ENCODE results near the gene UBB. TPM values are rescaled to one million over a fixed set of nuclear protein-coding genes. Genes with fewer than 3 reads are reported as not detected.
A peak's percentile ranks its signal among the peaks of the same experiment; 100 is the strongest.

UBB gene
- total and polyA plus RNA-seq, 9 of the 15 experiments (the other 6 are each of a cell fraction or from before 2014, with no cell fraction given), result 1,069 to 4,143 (median 1,696) TPM

DNA sequence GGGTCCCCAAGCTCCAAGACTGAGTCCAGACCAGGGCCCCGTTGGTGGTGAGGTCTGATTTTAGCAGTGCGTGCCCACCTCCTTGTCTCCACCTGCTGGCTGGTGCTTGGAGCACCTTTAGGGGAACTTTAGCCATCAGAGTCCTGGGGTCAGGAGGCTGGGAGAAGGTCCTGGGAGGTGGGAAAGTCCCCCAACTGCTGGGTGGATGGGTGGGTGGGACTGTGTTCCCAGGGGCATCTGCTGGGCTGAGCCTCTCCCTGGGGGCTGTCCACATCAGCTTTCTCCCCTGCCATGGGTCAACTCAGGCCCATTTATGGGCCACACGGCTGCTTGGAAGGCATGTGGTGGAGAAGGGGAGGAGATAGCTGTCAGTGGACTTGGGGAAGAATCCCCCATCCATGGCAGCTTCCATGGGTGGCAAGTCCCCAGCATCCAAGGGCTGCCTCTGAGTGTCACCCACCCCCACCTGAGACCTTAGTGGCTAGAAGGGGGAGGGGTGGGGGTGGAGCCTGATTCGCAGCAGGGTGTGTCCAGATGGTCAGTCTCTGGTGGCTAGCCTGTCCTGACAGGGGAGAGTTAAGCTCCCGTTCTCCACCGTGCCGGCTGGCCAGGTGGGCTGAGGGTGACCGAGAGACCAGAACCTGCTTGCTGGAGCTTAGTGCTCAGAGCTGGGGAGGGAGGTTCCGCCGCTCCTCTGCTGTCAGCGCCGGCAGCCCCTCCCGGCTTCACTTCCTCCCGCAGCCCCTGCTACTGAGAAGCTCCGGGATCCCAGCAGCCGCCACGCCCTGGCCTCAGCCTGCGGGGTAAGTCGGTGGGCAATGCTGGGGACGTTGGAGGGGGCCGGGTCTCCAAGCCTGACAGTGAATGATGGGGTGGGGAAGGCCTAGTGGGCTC is 34.4 kb downstream of the UBB start, which contains the start of gene TRPV2 (continued):
- TF ChIP-seq, protein P1, sequence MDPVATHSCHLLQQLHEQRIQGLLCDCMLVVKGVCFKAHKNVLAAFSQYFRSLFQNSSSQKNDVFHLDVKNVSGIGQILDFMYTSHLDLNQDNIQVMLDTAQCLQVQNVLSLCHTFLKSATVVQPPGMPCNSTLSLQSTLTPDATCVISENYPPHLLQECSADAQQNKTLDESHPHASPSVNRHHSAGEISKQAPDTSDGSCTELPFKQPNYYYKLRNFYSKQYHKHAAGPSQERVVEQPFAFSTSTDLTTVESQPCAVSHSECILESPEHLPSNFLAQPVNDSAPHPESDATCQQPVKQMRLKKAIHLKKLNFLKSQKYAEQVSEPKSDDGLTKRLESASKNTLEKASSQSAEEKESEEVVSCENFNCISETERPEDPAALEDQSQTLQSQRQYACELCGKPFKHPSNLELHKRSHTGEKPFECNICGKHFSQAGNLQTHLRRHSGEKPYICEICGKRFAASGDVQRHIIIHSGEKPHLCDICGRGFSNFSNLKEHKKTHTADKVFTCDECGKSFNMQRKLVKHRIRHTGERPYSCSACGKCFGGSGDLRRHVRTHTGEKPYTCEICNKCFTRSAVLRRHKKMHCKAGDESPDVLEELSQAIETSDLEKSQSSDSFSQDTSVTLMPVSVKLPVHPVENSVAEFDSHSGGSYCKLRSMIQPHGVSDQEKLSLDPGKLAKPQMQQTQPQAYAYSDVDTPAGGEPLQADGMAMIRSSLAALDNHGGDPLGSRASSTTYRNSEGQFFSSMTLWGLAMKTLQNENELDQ (CRISPR knock-in tag; IDR thresholded peaks at IDR 0.05; ENCODE audit: borderline replicate concordance), result no peak
- TF ChIP-seq SMC3 (conservative IDR thresholded peaks at IDR 0.05; ENCODE audit: insufficient read depth, low read depth, low read length) (peak; percentile 39; the same call in 1 of the 2 replicates), SETDB1 (IDR thresholded peaks at IDR 0.05; ENCODE audit: low read length) (no peak), KDM1A (IDR thresholded peaks at IDR 0.05) (peak in 1 of 2 experiments; percentile 37; a peak in 1 of 4 replicates), RAD21 (CRISPR knock-in tag; conservative IDR thresholded peaks at IDR 0.05 in 1 of 2, IDR thresholded peaks at IDR 0.05 in 1 of 2) (peak; percentile 61 to 70; a peak in 3 of 4 replicates), ZC3H4 (CRISPR knock-in tag; IDR thresholded peaks at IDR 0.05; ENCODE audit: borderline replicate concordance) (no peak), FOXP1 (CRISPR knock-in tag; IDR thresholded peaks at IDR 0.05) (0 out of 2 replicates have a peak, but pooled peaks have one; percentile 24), CBFA2T2 (conservative IDR thresholded peaks at IDR 0.05) (0 out of 2 replicates have a peak, but pooled peaks have one; percentile 3), CC2D1A (IDR thresholded peaks at IDR 0.05) (peak; percentile 20; the same call in 1 of the 2 replicates), DPF2 (IDR thresholded peaks at IDR 0.05) (0 out of 2 replicates have a peak, but pooled peaks have one; percentile 15), SUPT5H (IDR thresholded peaks at IDR 0.05) (peak; percentile 75), CBFA2T3 (IDR thresholded peaks at IDR 0.05) (peak; percentile 41; the same call in 1 of the 2 replicates), CXXC5 (CRISPR knock-in tag; IDR thresholded peaks at IDR 0.05) (peak; percentile 19; the same call in 1 of the 2 replicates), SRSF7 (optimal IDR thresholded peaks at IDR 0.05; ENCODE audit: low read depth, low read length) (no peak)
- TF ChIP-seq, protein P2, sequence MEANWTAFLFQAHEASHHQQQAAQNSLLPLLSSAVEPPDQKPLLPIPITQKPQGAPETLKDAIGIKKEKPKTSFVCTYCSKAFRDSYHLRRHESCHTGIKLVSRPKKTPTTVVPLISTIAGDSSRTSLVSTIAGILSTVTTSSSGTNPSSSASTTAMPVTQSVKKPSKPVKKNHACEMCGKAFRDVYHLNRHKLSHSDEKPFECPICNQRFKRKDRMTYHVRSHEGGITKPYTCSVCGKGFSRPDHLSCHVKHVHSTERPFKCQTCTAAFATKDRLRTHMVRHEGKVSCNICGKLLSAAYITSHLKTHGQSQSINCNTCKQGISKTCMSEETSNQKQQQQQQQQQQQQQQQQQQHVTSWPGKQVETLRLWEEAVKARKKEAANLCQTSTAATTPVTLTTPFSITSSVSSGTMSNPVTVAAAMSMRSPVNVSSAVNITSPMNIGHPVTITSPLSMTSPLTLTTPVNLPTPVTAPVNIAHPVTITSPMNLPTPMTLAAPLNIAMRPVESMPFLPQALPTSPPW (CRISPR knock-in tag; IDR thresholded peaks at IDR 0.05), result peak; percentile 6; the same call in 1 of the 2 replicates
- TF ChIP-seq, protein P3, sequence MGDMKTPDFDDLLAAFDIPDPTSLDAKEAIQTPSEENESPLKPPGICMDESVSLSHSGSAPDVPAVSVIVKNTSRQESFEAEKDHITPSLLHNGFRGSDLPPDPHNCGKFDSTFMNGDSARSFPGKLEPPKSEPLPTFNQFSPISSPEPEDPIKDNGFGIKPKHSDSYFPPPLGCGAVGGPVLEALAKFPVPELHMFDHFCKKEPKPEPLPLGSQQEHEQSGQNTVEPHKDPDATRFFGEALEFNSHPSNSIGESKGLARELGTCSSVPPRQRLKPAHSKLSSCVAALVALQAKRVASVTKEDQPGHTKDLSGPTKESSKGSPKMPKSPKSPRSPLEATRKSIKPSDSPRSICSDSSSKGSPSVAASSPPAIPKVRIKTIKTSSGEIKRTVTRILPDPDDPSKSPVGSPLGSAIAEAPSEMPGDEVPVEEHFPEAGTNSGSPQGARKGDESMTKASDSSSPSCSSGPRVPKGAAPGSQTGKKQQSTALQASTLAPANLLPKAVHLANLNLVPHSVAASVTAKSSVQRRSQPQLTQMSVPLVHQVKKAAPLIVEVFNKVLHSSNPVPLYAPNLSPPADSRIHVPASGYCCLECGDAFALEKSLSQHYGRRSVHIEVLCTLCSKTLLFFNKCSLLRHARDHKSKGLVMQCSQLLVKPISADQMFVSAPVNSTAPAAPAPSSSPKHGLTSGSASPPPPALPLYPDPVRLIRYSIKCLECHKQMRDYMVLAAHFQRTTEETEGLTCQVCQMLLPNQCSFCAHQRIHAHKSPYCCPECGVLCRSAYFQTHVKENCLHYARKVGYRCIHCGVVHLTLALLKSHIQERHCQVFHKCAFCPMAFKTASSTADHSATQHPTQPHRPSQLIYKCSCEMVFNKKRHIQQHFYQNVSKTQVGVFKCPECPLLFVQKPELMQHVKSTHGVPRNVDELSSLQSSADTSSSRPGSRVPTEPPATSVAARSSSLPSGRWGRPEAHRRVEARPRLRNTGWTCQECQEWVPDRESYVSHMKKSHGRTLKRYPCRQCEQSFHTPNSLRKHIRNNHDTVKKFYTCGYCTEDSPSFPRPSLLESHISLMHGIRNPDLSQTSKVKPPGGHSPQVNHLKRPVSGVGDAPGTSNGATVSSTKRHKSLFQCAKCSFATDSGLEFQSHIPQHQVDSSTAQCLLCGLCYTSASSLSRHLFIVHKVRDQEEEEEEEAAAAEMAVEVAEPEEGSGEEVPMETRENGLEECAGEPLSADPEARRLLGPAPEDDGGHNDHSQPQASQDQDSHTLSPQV (IDR thresholded peaks at IDR 0.05), result peak; percentile 27; the same call in 1 of the 2 replicates
- TF ChIP-seq, protein P4, sequence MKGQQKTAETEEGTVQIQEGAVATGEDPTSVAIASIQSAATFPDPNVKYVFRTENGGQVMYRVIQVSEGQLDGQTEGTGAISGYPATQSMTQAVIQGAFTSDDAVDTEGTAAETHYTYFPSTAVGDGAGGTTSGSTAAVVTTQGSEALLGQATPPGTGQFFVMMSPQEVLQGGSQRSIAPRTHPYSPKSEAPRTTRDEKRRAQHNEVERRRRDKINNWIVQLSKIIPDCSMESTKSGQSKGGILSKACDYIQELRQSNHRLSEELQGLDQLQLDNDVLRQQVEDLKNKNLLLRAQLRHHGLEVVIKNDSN (CRISPR knock-in tag; IDR thresholded peaks at IDR 0.05), result peak; percentile 21; the same call in 1 of the 2 replicates

Data from K562 (cell line).